CD1c-positive myeloid dendritic cell (primary cell): Measurements from ENCODE around the gene LDAH.
A peak's percentile ranks its signal among the peaks of the same experiment; 100 is the strongest.

Experiments
- DNase-seq: peaks from one replicate; pipeline ENCODE4 v3.0.0-alpha.2; 2016; ENCODE audit errors: extremely low spot score

LDAH gene

GRCh38 chr2:20781656-20782265, 41.1 kb downstream of the LDAH start:
- peak; percentile 16 for DNase-seq

- no peak for DNase-seq
Observed at GRCh38 chr2:20771299-20771698, 51.6 kb downstream of the LDAH start.

- DNase-seq, result no peak
Observed at GRCh38 chr2:20766798-20767644, 55.9 kb downstream of the LDAH start.

GRCh38 chr2:20766213-20766612, 56.7 kb downstream of the LDAH start:
- no peak for DNase-seq

GRCh38 chr2:20762945-20763683, 59.8 kb downstream of the LDAH start:
- DNase-seq, result no peak

GRCh38 chr2:20759487-20759886, 63.4 kb downstream of the LDAH start:
- no peak for DNase-seq

GRCh38 chr2:20758997-20759396, 63.9 kb downstream of the LDAH start:
- DNase-seq, result no peak

- no peak for DNase-seq
Observed at GRCh38 chr2:20757405-20758090, 65.4 kb downstream of the LDAH start.

- no peak for DNase-seq
Observed at GRCh38 chr2:20755132-20755800, 67.6 kb downstream of the LDAH start.

- no peak for DNase-seq
Observed at GRCh38 chr2:20752293-20752692, 70.6 kb downstream of the LDAH start.

GRCh38 chr2:20747317-20747716, 75.6 kb downstream of the LDAH start:
- DNase-seq, result no peak

GRCh38 chr2:20745924-20746555, 76.9 kb downstream of the LDAH start:
- no peak for DNase-seq

- DNase-seq, result no peak
Observed at GRCh38 chr2:20744366-20745335, 78.2 kb downstream of the LDAH start.

GRCh38 chr2:20738772-20739171, 84.1 kb downstream of the LDAH start:
- DNase-seq, result no peak

- no peak for DNase-seq
Observed at GRCh38 chr2:20737505-20737904, 85.4 kb downstream of the LDAH start.

- DNase-seq, result no peak
Observed at GRCh38 chr2:20728114-20728758, 94.7 kb downstream of the LDAH start.

GRCh38 chr2:20726913-20727312, 96.0 kb downstream of the LDAH start:
- DNase-seq, result no peak

- no peak for DNase-seq
Observed at GRCh38 chr2:20725782-20726181, 97.1 kb downstream of the LDAH start.

- no peak for DNase-seq
Observed at GRCh38 chr2:20724500-20725053, 98.3 kb downstream of the LDAH start.
